Right atrium auricular region (tissue), 2 donors: Measurements from ENCODE around the gene HDAC7. TPM values are rescaled to one million over a fixed set of nuclear protein-coding genes. Genes with fewer than 3 reads are reported as not detected.

Experiments used
- DNase-seq: peaks from one replicate; pipeline ENCODE4 v3.0.0-alpha.2; 2019; ENCODE audit warnings: low spot score
- H3K27ac ChIP-seq, 2 donors: fragments of 200-600 bp; sonication (generic); 1 replicate in 1 of 2; 2 replicates in 1 of 2; pipeline ENCODE4 v1.5.1; 2016 to 2019
- H3K27me3 ChIP-seq, 2 donors: fragments of 200-600 bp; sonication (generic); one replicate each; pipeline versions ENCODE4 v1.5.1 to v1.6.0; 2017 to 2019
- H3K36me3 ChIP-seq: fragments of 200-600 bp; sonication (generic); one replicate; pipeline ENCODE4 v1.5.1; 2016
- H3K4me1 ChIP-seq, 2 donors: fragments of 200-600 bp; sonication (generic); one replicate each; pipeline versions ENCODE4 v1.5.1 to v1.6.0; 2017 to 2019
- H3K4me3 ChIP-seq, 2 donors: fragments of 200-600 bp; sonication (generic); 1 replicate in 1 of 2; 2 replicates in 1 of 2; pipeline ENCODE4 v1.5.1; 2017 to 2019; ENCODE audit warnings: mild to moderate bottlenecking in 1 of 2, moderate library complexity in 1 of 2
- H3K9me3 ChIP-seq, 2 donors: fragments of 200-600 bp; sonication (generic); one replicate each; pipeline ENCODE4 v1.5.1; 2019
- CTCF ChIP-seq, 2 donors: fragments of 200-600 bp; sonication (generic); IDR thresholded peaks; one replicate each; pipeline ENCODE4 v1.5.1; 2019; ENCODE audit warnings: antibody characterized with exemption in 2 of 2
- total RNA-seq, 2 donors: library from RNA; depleted of rRNA; stranded (reverse); fragments of >200 nt; gene quantifications; one replicate each; pipeline ENCODE4 v1.1.0, GENCODE V29; 2016

The HDAC7 gene
- total RNA-seq, 2 donors from 2014 or later, result 33.4 to 60.2 TPM

- H3K36me3 ChIP-seq, result peaks cover 9% of the 10 kb centered on the region
- DNase-seq, result no peak
- no peak overlapping the region for H3K27ac ChIP-seq
Observed at GRCh38 chr12:47747126-47747525, 72.6 kb downstream of the HDAC7 start.

GRCh38 chr12:47746523-47746922 lies 73.2 kb downstream of the HDAC7 start:
- H3K4me1 ChIP-seq, result peaks cover 0 to 29% of the 10 kb centered on the region in 2 donors
- no peak for DNase-seq

More at GRCh38 chr12:47747126-47747525, 72.6 kb downstream of the HDAC7 start:
- Histone ChIP-seq H3K27me3 (no peaks in the 10 kb centered on the region), H3K4me3 (no peak overlapping the region), H3K9me3 (no peaks in the 10 kb centered on the region), H3K4me1 (peaks cover 0 to 29% of the 10 kb centered on the region in 2 donors)
- no peak for TF ChIP-seq CTCF (IDR thresholded peaks at IDR 0.05)

GRCh38 chr12:47746073-47746472 lies 73.6 kb downstream of the HDAC7 start:
- Histone ChIP-seq H3K4me3 (no peak overlapping the region), H3K27me3 (no peaks in the 10 kb centered on the region), H3K9me3 (no peaks in the 10 kb centered on the region), H3K4me1 (peaks cover 0 to 30% of the 10 kb centered on the region in 2 donors), H3K27ac (no peak overlapping the region), H3K36me3 (peaks cover 9% of the 10 kb centered on the region)
- TF ChIP-seq CTCF (IDR thresholded peaks at IDR 0.05), result no peak
- DNase-seq, result no peak

More at GRCh38 chr12:47746523-47746922, 73.2 kb downstream of the HDAC7 start:
- no peaks in the 10 kb centered on the region for H3K9me3 ChIP-seq
- H3K27ac ChIP-seq, result no peak overlapping the region
- no peak for TF ChIP-seq CTCF (IDR thresholded peaks at IDR 0.05)
- H3K36me3 ChIP-seq, result peaks cover 9% of the 10 kb centered on the region
- H3K4me3 ChIP-seq, result no peak overlapping the region
- no peaks in the 10 kb centered on the region for H3K27me3 ChIP-seq

GRCh38 chr12:47745485-47746041 lies 74.1 kb downstream of the HDAC7 start:
- Histone ChIP-seq H3K36me3 (peaks cover 9% of the 10 kb centered on the region), H3K4me1 (peaks cover 0 to 32% of the 10 kb centered on the region in 2 donors), H3K27me3 (no peaks in the 10 kb centered on the region), H3K4me3 (no peak overlapping the region), H3K27ac (peak overlapping the region in 1 of 2 donors; percentile 48), H3K9me3 (no peaks in the 10 kb centered on the region)
- no peak for DNase-seq
- no peak for TF ChIP-seq CTCF (IDR thresholded peaks at IDR 0.05)

GRCh38 chr12:47744778-47745436 lies 74.8 kb downstream of the HDAC7 start:
- no peak for DNase-seq
- Histone ChIP-seq H3K36me3 (peaks cover 4% of the 10 kb centered on the region), H3K4me3 (no peak overlapping the region), H3K27me3 (no peaks in the 10 kb centered on the region), H3K27ac (peak overlapping the region in 1 of 2 donors; percentile 48), H3K4me1 (peaks cover 0 to 33% of the 10 kb centered on the region in 2 donors), H3K9me3 (no peaks in the 10 kb centered on the region)
- no peak for TF ChIP-seq CTCF (IDR thresholded peaks at IDR 0.05)
